ENCODE measurements around the gene CHST9. TPM values are rescaled to one million over a fixed set of nuclear protein-coding genes. Genes with fewer than 3 reads are reported as not detected.

Gene CHST9
- total RNA-seq, 1 donor from 2014 or later, result 38.9 TPM

DNA sequence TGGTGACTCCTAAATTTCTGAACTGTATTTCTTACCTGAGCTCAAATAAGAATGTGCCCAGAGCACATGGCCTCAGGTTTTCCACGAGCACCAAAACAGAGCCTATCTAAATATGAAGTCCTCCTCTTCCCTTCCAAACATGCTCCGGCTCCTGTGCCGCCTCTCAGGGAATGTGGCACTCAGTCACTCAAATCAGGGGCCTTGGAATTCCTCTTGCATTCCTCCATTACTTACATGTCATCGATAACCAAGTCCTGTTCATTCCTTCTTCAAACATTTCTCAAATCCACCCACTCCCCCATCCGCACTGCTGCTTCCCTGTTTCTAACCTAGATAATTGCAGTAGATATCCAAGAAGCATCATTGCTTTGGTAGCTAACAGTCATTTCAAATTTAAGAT is 151.4 kb downstream of the CHST9 start:
- Mint-ChIP-seq H3K4me1 (ENCODE audit: low read depth) (peaks cover 10% of the 10 kb centered on the region), H3K27me3 (no peaks in the 10 kb centered on the region), H3K36me3 (ENCODE audit: insufficient read depth) (peaks cover 3% of the 10 kb centered on the region), H3K9me3 (ENCODE audit: low read depth) (no peaks in the 10 kb centered on the region), H3K4me3 (ENCODE audit: low read depth) (no peak overlapping the region), H3K27ac (no peak overlapping the region)
- no peak for DNase-seq (ENCODE audit: low spot score, unreplicated experiment)
- TF ChIP-seq, protein P1, sequence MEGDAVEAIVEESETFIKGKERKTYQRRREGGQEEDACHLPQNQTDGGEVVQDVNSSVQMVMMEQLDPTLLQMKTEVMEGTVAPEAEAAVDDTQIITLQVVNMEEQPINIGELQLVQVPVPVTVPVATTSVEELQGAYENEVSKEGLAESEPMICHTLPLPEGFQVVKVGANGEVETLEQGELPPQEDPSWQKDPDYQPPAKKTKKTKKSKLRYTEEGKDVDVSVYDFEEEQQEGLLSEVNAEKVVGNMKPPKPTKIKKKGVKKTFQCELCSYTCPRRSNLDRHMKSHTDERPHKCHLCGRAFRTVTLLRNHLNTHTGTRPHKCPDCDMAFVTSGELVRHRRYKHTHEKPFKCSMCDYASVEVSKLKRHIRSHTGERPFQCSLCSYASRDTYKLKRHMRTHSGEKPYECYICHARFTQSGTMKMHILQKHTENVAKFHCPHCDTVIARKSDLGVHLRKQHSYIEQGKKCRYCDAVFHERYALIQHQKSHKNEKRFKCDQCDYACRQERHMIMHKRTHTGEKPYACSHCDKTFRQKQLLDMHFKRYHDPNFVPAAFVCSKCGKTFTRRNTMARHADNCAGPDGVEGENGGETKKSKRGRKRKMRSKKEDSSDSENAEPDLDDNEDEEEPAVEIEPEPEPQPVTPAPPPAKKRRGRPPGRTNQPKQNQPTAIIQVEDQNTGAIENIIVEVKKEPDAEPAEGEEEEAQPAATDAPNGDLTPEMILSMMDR (IDR thresholded peaks at IDR 0.05; ENCODE audit: unreplicated experiment), result no peak

DNA sequence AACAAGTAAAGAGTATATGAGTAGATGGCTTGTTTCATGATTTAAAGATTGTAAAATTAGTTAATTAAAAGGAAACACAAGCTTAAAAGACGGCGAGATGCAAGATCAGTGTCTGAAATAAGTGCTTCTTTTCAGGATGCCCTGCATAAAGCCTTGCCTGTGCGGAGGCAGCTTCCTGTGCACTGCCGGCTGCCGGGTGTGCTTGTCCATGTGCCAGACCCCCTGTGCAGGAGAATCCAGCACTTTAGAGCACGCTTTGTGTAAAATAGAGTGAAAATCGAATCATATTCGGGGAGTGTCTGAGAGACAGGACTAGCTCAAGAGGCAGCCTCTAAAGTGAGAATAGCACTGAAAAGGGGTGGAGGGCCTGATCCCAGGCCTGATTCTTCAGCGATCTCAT is 154.7 kb downstream of the CHST9 start:
- peaks cover 4% of the 10 kb centered on the region for H3K36me3 Mint-ChIP-seq (ENCODE audit: insufficient read depth)
- no peak overlapping the region for H3K4me3 Mint-ChIP-seq (ENCODE audit: low read depth)
- H3K27me3 Mint-ChIP-seq, result no peaks in the 10 kb centered on the region
- no peak for DNase-seq (ENCODE audit: low spot score, unreplicated experiment)
- H3K27ac Mint-ChIP-seq, result no peak overlapping the region
- TF ChIP-seq, protein P1 (IDR thresholded peaks at IDR 0.05; ENCODE audit: unreplicated experiment), result no peak
- peaks cover 11% of the 10 kb centered on the region for H3K4me1 Mint-ChIP-seq (ENCODE audit: low read depth)
- H3K9me3 Mint-ChIP-seq (ENCODE audit: low read depth), result no peaks in the 10 kb centered on the region

DNA sequence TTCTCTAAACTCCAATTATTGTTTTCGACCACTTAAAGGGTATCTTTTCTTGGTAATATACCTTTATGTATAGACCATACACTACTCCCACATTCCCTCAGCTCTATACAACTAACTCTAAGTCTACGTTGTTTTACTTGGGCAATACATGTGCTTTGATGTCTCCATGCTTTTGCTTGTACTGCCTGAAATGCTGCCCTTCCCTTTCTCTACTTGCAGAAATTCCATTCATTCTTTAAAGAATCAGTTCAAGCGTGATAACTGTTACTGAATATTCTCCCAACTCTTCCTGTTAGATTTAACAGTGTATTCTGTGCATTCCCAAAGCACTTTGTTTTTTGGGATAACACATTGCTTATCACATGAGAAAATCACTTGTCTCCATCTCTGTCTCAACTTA is 162.6 kb downstream of the CHST9 start:
- Mint-ChIP-seq H3K4me1 (ENCODE audit: low read depth) (peaks cover 12% of the 10 kb centered on the region), H3K4me3 (ENCODE audit: low read depth) (no peak overlapping the region), H3K36me3 (ENCODE audit: insufficient read depth) (peaks cover 2% of the 10 kb centered on the region), H3K27ac (no peak overlapping the region), H3K27me3 (no peaks in the 10 kb centered on the region), H3K9me3 (ENCODE audit: low read depth) (no peaks in the 10 kb centered on the region)
- TF ChIP-seq, protein P1 (IDR thresholded peaks at IDR 0.05; ENCODE audit: unreplicated experiment), result no peak
- DNase-seq (ENCODE audit: low spot score, unreplicated experiment), result no peak

DNA sequence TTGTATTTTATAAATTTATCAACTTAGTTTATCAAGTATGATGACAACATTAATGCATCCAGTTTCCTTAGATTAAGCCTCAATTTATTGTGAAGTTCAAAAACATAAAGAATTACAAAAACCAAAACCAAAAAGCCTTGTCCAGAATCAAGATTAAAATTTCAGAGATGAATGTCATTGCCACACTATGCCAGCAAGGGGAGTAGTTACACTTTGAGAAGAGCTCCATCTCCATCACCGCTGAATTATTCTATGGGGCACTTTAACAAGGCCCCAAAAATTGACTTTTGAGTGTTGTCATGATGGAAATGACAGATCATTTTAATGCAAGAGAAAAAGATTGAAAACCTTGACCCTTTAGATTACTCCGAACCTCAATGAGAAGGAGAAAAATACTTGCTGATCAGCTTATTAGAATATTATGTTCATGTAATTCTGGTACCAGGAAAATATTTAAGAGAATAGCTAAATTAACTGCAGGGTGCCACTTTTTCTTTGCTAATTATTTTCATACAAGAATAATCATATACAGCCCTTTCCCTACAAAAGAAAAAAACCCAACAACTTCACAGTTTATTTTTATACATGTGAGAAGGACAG is 167.1 kb downstream of the CHST9 start:
- Mint-ChIP-seq H3K4me1 (ENCODE audit: low read depth) (peaks cover 16% of the 10 kb centered on the region), H3K9me3 (ENCODE audit: low read depth) (no peaks in the 10 kb centered on the region), H3K36me3 (ENCODE audit: insufficient read depth) (peaks cover 2% of the 10 kb centered on the region), H3K27me3 (no peaks in the 10 kb centered on the region), H3K27ac (no peak overlapping the region), H3K4me3 (ENCODE audit: low read depth) (no peak overlapping the region)
- TF ChIP-seq, protein P1 (IDR thresholded peaks at IDR 0.05; ENCODE audit: unreplicated experiment), result peak; percentile 72
- DNase-seq (ENCODE audit: low spot score, unreplicated experiment), result no peak

DNA sequence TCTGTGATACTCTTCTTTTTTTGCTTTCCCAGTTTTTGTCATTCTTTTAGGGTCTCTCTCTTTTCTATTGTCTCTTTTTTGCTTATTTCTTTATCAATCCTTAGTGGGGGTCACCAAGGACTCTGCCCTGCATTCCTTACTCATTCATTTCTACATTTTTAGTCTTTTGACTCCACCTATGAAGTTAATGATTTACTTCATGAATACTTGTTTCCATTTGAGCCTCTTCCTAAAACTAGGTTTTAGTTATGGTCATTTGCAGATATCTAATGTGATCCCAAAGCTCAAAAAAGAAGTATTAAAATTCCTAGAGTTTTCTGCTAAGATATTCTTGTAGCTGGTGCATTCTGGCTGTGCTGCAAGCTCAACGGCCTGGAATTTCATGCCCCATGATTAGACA is 170.3 kb downstream of the CHST9 start:
- no peak for DNase-seq (ENCODE audit: low spot score, unreplicated experiment)
- Mint-ChIP-seq H3K27me3 (no peaks in the 10 kb centered on the region), H3K9me3 (ENCODE audit: low read depth) (no peaks in the 10 kb centered on the region), H3K4me1 (ENCODE audit: low read depth) (peaks cover 16% of the 10 kb centered on the region), H3K4me3 (ENCODE audit: low read depth) (no peak overlapping the region), H3K36me3 (ENCODE audit: insufficient read depth) (no peaks in the 10 kb centered on the region), H3K27ac (peak overlapping the region; percentile 26)
- TF ChIP-seq, protein P1 (IDR thresholded peaks at IDR 0.05; ENCODE audit: unreplicated experiment), result no peak
